ENCODE measurements around the gene RBM33. TPM values are rescaled to one million over a fixed set of nuclear protein-coding genes. Genes with fewer than 3 reads are reported as not detected.

RBM33 gene
- total and polyA plus RNA-seq, 4 donors, result 4.1 to 80.0 (median 47.2) TPM

GRCh38 chr7:155724327-155725005 lies 80.0 kb downstream of the RBM33 start:
- Histone ChIP-seq H3K36me3 (ENCODE audit: control insufficient read depth in 1 of 2, insufficient read depth in 2 of 2, low read length in 1 of 2) (peaks cover 0 to 6% of the 10 kb centered on the region in 2 donors), H3K27ac (ENCODE audit: low read depth in 1 of 2, low read length in 2 of 2) (no peak overlapping the region), H3K4me3 (ENCODE audit: low read length in 2 of 2) (no peak overlapping the region), H3K27me3 (ENCODE audit: control insufficient read depth in 1 of 2, insufficient read depth in 2 of 2, low read length in 1 of 2) (no peaks in the 10 kb centered on the region), H3K4me1 (ENCODE audit: control insufficient read depth in 1 of 2, insufficient read depth in 2 of 2, low read length in 2 of 2) (no peaks in the 10 kb centered on the region), H3K9me3 (ENCODE audit: control insufficient read depth, low read length) (no peaks in the 10 kb centered on the region)
- intact Hi-C loops (cut with DNase I), result no loop called here
- no peak for DNase-seq
- no peak for ATAC-seq (ENCODE audit: low FRiP score)
- 90 to 92% methylated on average over 14 of the region's 14 CpGs for WGBS, 2 donors

GRCh38 chr7:155725006-155725355 lies 80.5 kb downstream of the RBM33 start:
- ATAC-seq (ENCODE audit: low FRiP score), result no peak
- H3K36me3 ChIP-seq (ENCODE audit: control insufficient read depth in 1 of 2, insufficient read depth in 2 of 2, low read length in 1 of 2), result peaks cover 0 to 5% of the 10 kb centered on the region in 2 donors
- H3K27ac ChIP-seq (ENCODE audit: low read depth in 1 of 2, low read length in 2 of 2), result no peak overlapping the region
- H3K27me3 ChIP-seq (ENCODE audit: control insufficient read depth in 1 of 2, insufficient read depth in 2 of 2, low read length in 1 of 2), result no peaks in the 10 kb centered on the region
- no peaks in the 10 kb centered on the region for H3K9me3 ChIP-seq (ENCODE audit: control insufficient read depth, low read length)
- WGBS, 2 donors, result 36 to 65% methylated on average over 2 of the region's 2 CpGs
- no peak for DNase-seq
- no peak overlapping the region for H3K4me3 ChIP-seq (ENCODE audit: low read length in 2 of 2)
- intact Hi-C loops (cut with DNase I), result no loop called here
- H3K4me1 ChIP-seq (ENCODE audit: control insufficient read depth in 1 of 2, insufficient read depth in 2 of 2, low read length in 2 of 2), result peaks cover 0 to 2% of the 10 kb centered on the region in 2 donors

GRCh38 chr7:155727616-155728015 lies 83.2 kb downstream of the RBM33 start:
- no peak overlapping the region for H3K4me3 ChIP-seq (ENCODE audit: low read length in 2 of 2)
- WGBS, 2 donors, result 94% methylated on average over 10 of the region's 10 CpGs
- intact Hi-C loops (cut with DNase I), result no loop called here
- no peaks in the 10 kb centered on the region for H3K9me3 ChIP-seq (ENCODE audit: control insufficient read depth, low read length)
- H3K27ac ChIP-seq (ENCODE audit: low read depth in 1 of 2, low read length in 2 of 2), result no peak overlapping the region
- no peaks in the 10 kb centered on the region for H3K27me3 ChIP-seq (ENCODE audit: control insufficient read depth in 1 of 2, insufficient read depth in 2 of 2, low read length in 1 of 2)
- peaks cover 0 to 2% of the 10 kb centered on the region in 2 donors for H3K4me1 ChIP-seq (ENCODE audit: control insufficient read depth in 1 of 2, insufficient read depth in 2 of 2, low read length in 2 of 2)
- H3K36me3 ChIP-seq (ENCODE audit: control insufficient read depth in 1 of 2, insufficient read depth in 2 of 2, low read length in 1 of 2), result peaks cover 0 to 4% of the 10 kb centered on the region in 2 donors
- DNase-seq, result no peak
- ATAC-seq (ENCODE audit: low FRiP score), result no peak

GRCh38 chr7:155728116-155728515 lies 83.7 kb downstream of the RBM33 start:
- DNase-seq (no peak), ATAC-seq (ENCODE audit: low FRiP score) (no peak)
- 84 to 89% methylated on average over 6 of the region's 6 CpGs for WGBS, 2 donors
- Histone ChIP-seq H3K36me3 (ENCODE audit: control insufficient read depth in 1 of 2, insufficient read depth in 2 of 2, low read length in 1 of 2) (peaks cover 0 to 4% of the 10 kb centered on the region in 2 donors), H3K27ac (ENCODE audit: low read depth in 1 of 2, low read length in 2 of 2) (no peak overlapping the region), H3K4me1 (ENCODE audit: control insufficient read depth in 1 of 2, insufficient read depth in 2 of 2, low read length in 2 of 2) (peaks cover 0 to 2% of the 10 kb centered on the region in 2 donors), H3K27me3 (ENCODE audit: control insufficient read depth in 1 of 2, insufficient read depth in 2 of 2, low read length in 1 of 2) (no peaks in the 10 kb centered on the region), H3K4me3 (ENCODE audit: low read length in 2 of 2) (no peak overlapping the region), H3K9me3 (ENCODE audit: control insufficient read depth, low read length) (no peaks in the 10 kb centered on the region)
- intact Hi-C loops (cut with DNase I), result no loop called here

- Histone ChIP-seq H3K9me3 (ENCODE audit: control insufficient read depth, low read length) (no peaks in the 10 kb centered on the region), H3K36me3 (ENCODE audit: control insufficient read depth in 1 of 2, insufficient read depth in 2 of 2, low read length in 1 of 2) (peaks cover 0 to 4% of the 10 kb centered on the region in 2 donors), H3K4me1 (ENCODE audit: control insufficient read depth in 1 of 2, insufficient read depth in 2 of 2, low read length in 2 of 2) (peaks cover 0 to 2% of the 10 kb centered on the region in 2 donors), H3K27ac (ENCODE audit: low read depth in 1 of 2, low read length in 2 of 2) (no peak overlapping the region), H3K4me3 (ENCODE audit: low read length in 2 of 2) (no peak overlapping the region), H3K27me3 (ENCODE audit: control insufficient read depth in 1 of 2, insufficient read depth in 2 of 2, low read length in 1 of 2) (no peaks in the 10 kb centered on the region)
- ATAC-seq (ENCODE audit: low FRiP score) (no peak), DNase-seq (no peak)
- WGBS, 2 donors, result 45 to 51% methylated on average over 6 of the region's 6 CpGs
- intact Hi-C loops (cut with DNase I), result no loop called here
Observed at GRCh38 chr7:155729847-155730246, 85.4 kb downstream of the RBM33 start.

- no peak overlapping the region for H3K27ac ChIP-seq (ENCODE audit: low read depth in 1 of 2, low read length in 2 of 2)
- intact Hi-C loops (cut with DNase I), result no loop called here
- DNase-seq, result no peak
- no peaks in the 10 kb centered on the region for H3K27me3 ChIP-seq (ENCODE audit: control insufficient read depth in 1 of 2, insufficient read depth in 2 of 2, low read length in 1 of 2)
- no peak for ATAC-seq (ENCODE audit: low FRiP score)
- peaks cover 0 to 4% of the 10 kb centered on the region in 2 donors for H3K36me3 ChIP-seq (ENCODE audit: control insufficient read depth in 1 of 2, insufficient read depth in 2 of 2, low read length in 1 of 2)
- H3K9me3 ChIP-seq (ENCODE audit: control insufficient read depth, low read length), result no peaks in the 10 kb centered on the region
- no peak overlapping the region for H3K4me3 ChIP-seq (ENCODE audit: low read length in 2 of 2)
- WGBS, 2 donors, result 68 to 71% methylated on average over 3 of the region's 3 CpGs
- H3K4me1 ChIP-seq (ENCODE audit: control insufficient read depth in 1 of 2, insufficient read depth in 2 of 2, low read length in 2 of 2), result peaks cover 0 to 2% of the 10 kb centered on the region in 2 donors
Observed at GRCh38 chr7:155731380-155731779, 86.9 kb downstream of the RBM33 start.

GRCh38 chr7:155731871-155732270 lies 87.4 kb downstream of the RBM33 start:
- no peak for DNase-seq
- Histone ChIP-seq H3K4me1 (ENCODE audit: control insufficient read depth in 1 of 2, insufficient read depth in 2 of 2, low read length in 2 of 2) (peaks cover 0 to 2% of the 10 kb centered on the region in 2 donors), H3K27ac (ENCODE audit: low read depth in 1 of 2, low read length in 2 of 2) (no peak overlapping the region), H3K9me3 (ENCODE audit: control insufficient read depth, low read length) (no peaks in the 10 kb centered on the region), H3K36me3 (ENCODE audit: control insufficient read depth in 1 of 2, insufficient read depth in 2 of 2, low read length in 1 of 2) (peaks cover 0 to 4% of the 10 kb centered on the region in 2 donors), H3K4me3 (ENCODE audit: low read length in 2 of 2) (no peak overlapping the region), H3K27me3 (ENCODE audit: control insufficient read depth in 1 of 2, insufficient read depth in 2 of 2, low read length in 1 of 2) (no peaks in the 10 kb centered on the region)
- WGBS, 2 donors, result 94 to 100% methylated on average over 1 of the region's 1 CpG
- intact Hi-C loops (cut with DNase I), result no loop called here
- no peak for ATAC-seq (ENCODE audit: low FRiP score)

- H3K4me1 ChIP-seq (ENCODE audit: control insufficient read depth in 1 of 2, insufficient read depth in 2 of 2, low read length in 2 of 2), result peaks cover 0 to 2% of the 10 kb centered on the region in 2 donors
- ATAC-seq (ENCODE audit: low FRiP score), result no peak
- no peak for DNase-seq
- no peaks in the 10 kb centered on the region for H3K27me3 ChIP-seq (ENCODE audit: control insufficient read depth in 1 of 2, insufficient read depth in 2 of 2, low read length in 1 of 2)
- H3K4me3 ChIP-seq (ENCODE audit: low read length in 2 of 2), result no peak overlapping the region
- H3K36me3 ChIP-seq (ENCODE audit: control insufficient read depth in 1 of 2, insufficient read depth in 2 of 2, low read length in 1 of 2), result peaks cover 0 to 4% of the 10 kb centered on the region in 2 donors
- no peaks in the 10 kb centered on the region for H3K9me3 ChIP-seq (ENCODE audit: control insufficient read depth, low read length)
- intact Hi-C loops (cut with DNase I), result no loop called here
- no peak overlapping the region for H3K27ac ChIP-seq (ENCODE audit: low read depth in 1 of 2, low read length in 2 of 2)
- 89 to 91% methylated on average over 6 of the region's 6 CpGs for WGBS, 2 donors
Observed at GRCh38 chr7:155732286-155732685, 87.8 kb downstream of the RBM33 start.
